TTC549 (cell line): ENCODE data around the gene PLCG1.

ENCODE experiments used
- FAIRE-seq: peaks from 2 replicates; lab custom pipeline; 2012; peaks lifted over from hg19 to GRCh38; lab: Jason Lieb, UNC

The PLCG1 gene

DNA sequence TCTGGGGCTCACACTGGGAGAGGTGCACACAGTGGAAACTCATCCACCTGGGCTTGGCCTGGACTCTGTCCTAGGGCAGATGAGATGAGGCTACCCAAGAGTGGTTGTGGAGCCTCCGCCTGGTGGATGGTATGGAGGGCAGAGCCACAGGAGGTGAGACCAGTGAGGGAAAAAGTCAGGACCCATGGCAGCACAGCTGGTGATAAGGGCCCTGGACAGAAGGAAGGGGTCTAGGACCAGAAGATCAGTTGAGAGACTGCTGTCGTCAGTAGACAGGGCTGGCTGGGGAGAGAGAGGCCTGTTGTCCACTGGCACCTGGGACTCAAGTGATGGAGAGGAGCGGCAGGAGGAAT is 29.8 kb downstream of the PLCG1 start:
- no peak for FAIRE-seq

GRCh38 chr20:41167481-41168253 is 30.3 kb downstream of the PLCG1 start:
- FAIRE-seq, result no peak

GRCh38 chr20:41168281-41169161 is 31.2 kb downstream of the PLCG1 start:
- FAIRE-seq, result no peak

DNA sequence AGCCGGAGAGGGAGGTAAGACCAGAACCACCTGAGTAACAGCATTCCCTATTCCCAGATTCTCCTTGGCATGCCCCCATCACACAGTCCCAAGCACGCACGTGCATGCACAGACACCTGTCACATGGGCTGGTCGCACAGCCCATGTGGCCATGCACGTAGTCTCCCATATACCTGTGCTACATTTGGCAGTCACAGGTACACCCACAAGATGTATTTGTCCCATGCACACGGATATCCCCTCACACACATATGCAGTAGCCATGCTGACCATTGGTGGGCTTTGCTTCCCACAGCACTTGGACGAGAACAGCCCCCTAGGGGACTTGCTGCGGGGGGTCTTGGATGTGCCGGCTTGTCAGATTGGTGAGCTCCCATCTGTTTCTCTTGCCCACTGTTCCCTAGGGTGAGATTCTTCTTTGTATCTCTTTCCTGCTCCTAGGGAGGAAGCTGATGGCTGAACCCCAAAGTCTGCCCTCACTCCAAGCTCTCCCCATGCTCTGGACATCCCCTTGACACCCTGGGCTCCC is 31.9 kb downstream of the PLCG1 start:
- FAIRE-seq, result no peak

- no peak for FAIRE-seq
These were observed 32.5 kb downstream of the PLCG1 start for GRCh38 chr20:41169791-41170351.

DNA sequence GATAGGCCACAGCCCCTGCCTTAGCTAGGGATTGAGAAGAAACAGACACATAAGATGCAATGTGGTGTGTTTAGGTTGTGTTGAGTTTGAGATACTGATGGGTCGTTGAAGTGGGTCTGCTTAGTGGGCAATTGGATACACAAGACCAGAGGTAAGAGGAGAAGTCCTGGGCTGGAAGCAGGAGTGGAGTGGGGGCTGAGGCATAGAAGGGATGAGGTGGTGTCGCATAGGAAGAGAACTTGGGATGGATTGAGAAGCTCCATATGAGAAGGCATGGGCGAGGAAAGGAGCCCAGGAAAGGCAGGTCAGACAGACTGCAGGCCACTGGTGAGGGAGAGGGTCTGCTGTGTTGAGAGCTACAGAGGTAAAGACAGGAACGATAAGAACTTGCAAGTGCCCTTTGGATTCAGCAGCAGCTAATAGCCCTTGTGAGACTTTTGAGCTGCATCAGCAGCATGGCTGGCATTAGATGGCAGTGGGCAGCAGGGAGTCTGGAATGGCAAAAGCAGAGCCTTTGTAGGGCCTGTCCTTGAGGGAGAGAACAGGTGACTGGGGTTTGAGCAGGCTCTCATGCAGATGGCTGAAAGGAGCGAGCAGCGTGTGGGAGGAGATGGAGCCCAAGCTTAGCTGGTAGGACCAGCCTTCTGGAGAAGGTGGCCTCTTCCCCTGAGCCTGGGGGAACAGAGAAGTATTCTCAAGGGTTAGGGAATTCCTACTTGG is 33.2 kb downstream of the PLCG1 start:
- FAIRE-seq, result no peak

DNA sequence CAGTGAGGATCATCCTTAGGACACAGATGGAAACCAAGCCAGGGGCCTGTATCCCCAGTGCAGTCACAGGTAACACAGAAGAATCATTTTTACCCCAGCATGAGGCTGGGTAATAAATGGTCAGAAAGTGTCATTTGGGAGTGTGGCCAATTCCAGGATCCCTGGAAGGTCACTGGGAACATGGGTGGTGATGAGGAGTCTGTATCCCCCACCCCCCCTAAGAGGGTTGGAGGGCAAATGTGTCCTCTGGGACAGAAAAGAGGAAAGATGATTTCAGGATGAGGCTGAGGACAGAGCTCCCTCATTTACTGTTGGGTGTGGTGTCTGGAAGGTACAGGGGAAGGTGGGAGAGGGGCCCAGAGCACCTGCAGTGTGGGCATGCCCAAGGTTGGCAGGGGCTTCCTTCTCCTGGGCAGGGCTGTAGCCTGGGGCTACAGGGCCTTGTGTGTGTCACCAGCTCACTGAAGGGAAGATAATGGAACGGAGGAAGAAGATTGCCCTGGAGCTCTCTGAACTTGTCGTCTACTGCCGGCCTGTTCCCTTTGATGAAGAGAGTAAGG is 34.5 kb downstream of the PLCG1 start:
- FAIRE-seq, result no peak

- no peak for FAIRE-seq
These were observed 35.2 kb downstream of the PLCG1 start for GRCh38 chr20:41172296-41173140.

DNA sequence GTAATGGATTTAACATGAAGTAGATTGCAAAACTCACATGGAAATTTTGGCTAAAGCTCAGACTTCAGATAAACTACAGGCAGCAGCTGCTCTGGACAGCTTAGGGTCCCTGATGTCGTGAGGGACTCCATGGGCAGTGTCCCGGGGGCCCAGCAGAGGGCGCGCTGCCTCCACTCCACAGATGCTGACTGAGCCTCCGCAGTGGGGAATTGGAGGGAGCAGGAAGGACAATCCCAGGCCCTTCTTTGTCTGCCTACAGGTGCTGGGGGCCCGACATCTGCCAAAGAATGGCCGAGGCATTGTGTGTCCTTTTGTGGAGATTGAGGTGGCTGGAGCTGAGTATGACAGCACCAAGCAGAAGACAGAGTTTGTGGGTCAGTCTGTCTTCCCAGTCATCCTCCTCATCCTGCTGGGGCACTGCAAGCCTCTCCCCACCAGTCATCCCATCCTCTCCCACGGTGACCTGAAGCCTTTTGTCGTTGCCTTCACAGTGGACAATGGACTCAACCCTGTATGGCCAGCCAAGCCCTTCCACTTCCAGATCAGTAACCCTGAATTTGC is 35.9 kb downstream of the PLCG1 start:
- FAIRE-seq, result no peak

- no peak for FAIRE-seq
These were observed 36.5 kb downstream of the PLCG1 start for GRCh38 chr20:41173791-41174341.

DNA sequence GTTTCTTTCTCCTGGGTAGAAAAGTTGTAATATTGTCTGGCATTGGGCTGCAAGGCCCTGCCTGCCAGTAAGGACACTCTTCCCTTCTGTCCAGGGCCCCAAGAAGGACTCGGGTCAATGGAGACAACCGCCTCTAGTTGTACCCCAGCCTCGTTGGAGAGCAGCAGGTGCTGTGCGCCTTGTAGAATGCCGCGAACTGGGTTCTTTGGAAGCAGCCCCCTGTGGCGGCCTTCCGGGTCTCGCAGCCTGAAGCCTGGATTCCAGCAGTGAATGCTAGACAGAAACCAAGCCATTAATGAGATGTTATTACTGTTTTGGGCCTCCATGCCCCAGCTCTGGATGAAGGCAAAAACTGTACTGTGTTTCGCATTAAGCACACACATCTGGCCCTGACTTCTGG is 37.0 kb downstream of the PLCG1 start:
- no peak for FAIRE-seq

DNA sequence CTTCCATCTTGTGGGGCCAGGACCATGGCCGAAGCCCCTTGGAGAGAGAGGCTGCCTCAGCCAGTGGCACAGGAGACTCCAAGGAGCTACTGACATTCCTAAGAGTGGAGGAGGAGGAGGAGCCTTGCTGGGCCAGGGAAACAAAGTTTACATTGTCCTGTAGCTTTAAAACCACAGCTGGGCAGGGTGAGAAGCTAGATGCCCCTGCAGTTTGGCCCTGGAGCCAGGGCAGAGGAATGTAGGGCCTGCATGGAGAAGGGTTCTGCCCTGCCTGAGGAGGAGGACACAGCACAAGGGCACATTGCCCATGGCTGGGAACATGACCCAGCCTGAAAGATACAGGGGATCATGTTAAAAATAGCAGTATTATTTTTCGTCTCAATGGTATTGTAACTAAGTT is 37.4 kb downstream of the PLCG1 start:
- FAIRE-seq, result no peak

DNA sequence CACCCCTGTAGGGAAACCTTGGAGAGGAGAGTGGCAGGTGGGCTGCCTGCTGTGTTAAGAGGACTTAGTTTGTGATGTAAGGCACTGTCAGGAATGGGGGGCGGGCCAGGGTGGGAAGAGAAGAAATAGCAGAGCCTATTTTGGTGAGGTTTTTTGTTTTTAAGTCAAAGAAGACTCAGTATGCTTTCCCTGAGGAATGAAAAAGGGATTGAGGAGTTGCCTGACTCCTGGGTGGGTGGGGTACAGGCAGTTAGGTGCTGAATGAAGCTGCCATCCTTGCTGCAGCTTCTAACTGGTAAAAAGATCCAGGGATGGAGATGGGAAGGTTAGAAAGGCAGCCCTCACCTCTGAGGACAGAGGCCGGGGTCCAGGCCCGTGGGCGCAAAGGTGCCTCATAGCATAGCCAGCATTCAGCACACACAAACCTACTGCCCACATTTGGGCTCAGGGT is 37.9 kb downstream of the PLCG1 start:
- no peak for FAIRE-seq

DNA sequence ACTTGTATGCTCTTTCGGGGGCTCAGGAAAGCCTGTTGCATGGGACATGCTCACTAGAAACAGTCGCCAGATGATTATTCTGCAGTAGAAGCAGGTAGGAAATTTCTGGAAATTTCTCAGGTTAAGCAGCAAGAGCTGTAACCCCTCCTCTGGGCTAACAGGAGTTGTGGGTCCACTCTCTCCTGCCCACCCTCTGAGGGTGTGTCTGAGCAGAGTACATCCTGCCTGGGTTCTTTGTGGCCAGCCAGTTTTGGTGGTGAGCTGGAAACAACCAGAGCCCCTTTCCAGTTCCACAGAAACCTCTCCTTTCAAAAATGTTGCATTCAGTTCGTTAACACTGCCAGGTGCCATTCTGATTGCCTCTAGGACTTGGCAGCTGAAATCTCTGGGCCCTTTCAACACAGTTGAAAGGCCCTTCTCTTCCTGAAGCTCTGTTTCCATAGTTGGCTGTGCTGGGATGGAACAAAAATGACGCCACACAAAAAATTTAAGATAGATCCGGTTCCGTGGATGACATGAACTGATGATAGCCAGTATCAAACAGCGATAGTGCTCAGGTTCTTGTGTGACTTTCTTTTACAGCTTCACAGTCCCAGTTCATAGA is 38.5 kb downstream of the PLCG1 start:
- no peak for FAIRE-seq

- no peak for FAIRE-seq
These were observed 39.6 kb downstream of the PLCG1 start for GRCh38 chr20:41176711-41177552.

DNA sequence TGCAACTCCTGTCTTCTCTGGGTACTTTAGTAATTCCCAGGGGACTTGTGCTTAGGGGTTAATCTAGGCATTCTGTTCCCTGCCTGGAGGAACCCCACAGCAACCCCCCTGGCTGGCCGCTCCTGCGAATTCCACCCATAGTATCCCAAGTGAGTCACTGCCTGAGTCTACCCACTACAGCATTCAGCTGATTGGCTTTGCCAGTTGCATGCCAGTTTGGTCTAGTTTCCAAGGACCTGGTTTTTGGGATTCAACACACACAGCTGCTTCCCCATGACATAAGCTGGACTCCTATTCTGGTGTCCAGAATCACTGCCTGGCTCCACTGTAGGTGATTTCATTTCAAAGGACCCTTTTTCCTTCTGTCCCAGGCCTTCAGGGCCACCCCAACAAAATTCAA is 40.3 kb downstream of the PLCG1 start:
- FAIRE-seq, result no peak

- no peak for FAIRE-seq
These were observed 41.2 kb downstream of the PLCG1 start for GRCh38 chr20:41178495-41178894.

DNA sequence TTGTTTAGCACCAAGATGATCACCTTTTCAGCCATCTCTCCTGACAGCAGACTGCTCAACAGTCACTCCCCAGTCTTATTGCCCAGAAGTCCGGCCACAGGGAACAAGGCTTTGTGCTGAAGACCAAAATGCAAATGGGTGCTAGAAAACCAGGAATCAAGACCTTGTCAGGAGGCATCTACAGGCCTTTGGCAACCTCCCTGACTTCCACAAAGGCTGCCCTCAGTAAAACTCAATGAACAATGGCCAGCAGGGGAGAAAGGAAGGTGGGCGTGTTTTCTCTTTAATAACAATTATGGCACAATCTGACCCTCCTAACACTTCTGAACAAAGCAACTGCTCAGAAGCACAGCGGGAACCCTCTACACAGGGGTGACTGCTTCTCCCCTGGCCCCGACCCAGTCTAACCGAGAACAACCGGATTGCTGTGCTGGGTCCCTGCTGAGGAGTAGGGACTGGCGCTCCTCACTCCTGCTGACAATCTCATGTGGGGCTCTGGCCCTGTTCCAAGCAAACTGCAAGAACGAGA is 41.6 kb downstream of the PLCG1 start:
- no peak for FAIRE-seq

DNA sequence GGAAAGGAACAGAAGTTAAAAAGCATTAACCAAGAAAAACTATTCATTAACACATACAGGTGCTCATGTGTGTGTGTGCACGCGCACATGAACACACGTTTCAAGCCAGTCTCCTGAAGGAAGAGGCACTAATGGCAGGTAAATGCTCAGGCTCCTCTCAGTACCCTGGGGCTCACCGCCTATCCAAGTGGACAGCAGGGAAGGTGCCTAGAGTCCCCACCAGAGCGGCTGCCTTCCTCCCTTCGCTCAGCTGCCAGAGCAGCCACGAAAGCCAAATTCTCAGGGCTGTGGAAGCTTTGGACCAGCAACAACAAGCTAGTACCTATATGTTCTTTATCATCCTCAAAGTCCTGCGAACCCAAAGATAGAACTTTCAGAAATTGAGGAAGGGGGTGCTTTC is 42.6 kb downstream of the PLCG1 start:
- FAIRE-seq, result no peak
